Hepatocyte (in vitro differentiated cells): ENCODE results near the gene SNTG2.

Experiments used
- EZH2 ChIP-seq: fragments of 200-600 bp; sonication (generic); IDR thresholded peaks from 2 replicates; pipeline ENCODE4 v1.6.1; 2016; ENCODE audit warnings: antibody characterized with exemption, mild to moderate bottlenecking, borderline replicate concordance
- TF ChIP-seq, protein P1 (sequence below): fragments of 200-600 bp; sonication (generic); IDR thresholded peaks from 2 replicates; pipeline ENCODE4 v1.5.1; 2016; ENCODE audit warnings: antibody characterized with exemption, mild to moderate bottlenecking; ENCODE audit not compliant: poor library complexity

DNA sequence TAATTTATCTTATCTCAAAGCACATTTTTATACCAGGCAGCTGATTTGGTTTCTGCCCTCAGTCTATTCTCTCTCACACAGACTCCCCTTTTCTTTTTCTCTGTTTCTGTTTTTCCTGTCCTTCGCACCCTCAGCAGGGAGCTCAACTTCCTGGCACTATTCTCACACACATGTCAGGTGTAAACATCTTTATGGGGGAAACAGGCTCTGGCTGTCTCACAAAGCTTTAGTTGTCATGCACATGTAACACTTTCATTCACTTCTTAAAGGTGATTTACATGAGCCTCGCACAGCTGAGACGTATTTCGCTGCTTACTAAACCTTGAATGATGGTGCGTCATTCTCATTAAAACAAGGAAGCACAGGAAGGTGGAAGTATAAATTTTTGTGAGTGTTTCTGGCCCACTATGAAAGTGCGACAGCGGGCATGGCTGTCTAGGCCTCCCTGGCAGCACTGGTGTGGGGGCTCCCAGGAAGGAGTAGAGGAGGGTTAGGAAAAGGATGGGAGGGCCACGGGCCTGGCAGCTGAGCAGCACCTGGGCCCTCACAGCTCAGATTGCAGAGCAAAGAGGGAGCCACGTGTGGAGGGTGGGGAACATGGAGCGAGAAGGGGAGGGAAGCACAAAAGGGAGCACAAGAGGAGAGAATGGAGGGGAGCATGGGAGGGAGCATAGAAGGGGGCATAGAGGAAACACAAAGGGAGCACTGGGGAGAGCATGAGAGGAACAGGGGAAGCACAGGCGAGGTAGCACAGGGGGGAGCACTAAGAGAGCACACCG, 46.2 kb upstream of the SNTG2 start:
- TF ChIP-seq, protein P1, sequence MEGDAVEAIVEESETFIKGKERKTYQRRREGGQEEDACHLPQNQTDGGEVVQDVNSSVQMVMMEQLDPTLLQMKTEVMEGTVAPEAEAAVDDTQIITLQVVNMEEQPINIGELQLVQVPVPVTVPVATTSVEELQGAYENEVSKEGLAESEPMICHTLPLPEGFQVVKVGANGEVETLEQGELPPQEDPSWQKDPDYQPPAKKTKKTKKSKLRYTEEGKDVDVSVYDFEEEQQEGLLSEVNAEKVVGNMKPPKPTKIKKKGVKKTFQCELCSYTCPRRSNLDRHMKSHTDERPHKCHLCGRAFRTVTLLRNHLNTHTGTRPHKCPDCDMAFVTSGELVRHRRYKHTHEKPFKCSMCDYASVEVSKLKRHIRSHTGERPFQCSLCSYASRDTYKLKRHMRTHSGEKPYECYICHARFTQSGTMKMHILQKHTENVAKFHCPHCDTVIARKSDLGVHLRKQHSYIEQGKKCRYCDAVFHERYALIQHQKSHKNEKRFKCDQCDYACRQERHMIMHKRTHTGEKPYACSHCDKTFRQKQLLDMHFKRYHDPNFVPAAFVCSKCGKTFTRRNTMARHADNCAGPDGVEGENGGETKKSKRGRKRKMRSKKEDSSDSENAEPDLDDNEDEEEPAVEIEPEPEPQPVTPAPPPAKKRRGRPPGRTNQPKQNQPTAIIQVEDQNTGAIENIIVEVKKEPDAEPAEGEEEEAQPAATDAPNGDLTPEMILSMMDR: no peak
- no peak for TF ChIP-seq EZH2
